HEK293T (cell line): ENCODE data around the gene PPP2R1B.

Source experiments
- BHLHE40 ChIP-seq: fragments of 450-650 bp; IDR thresholded peaks from 2 replicates; pipeline ENCODE4 v1.6.1; 2016; ENCODE audit warnings: mild to moderate bottlenecking, moderate library complexity, borderline replicate concordance
- CTBP1 ChIP-seq: fragments of 450-650 bp; IDR thresholded peaks from 2 replicates; pipeline ENCODE4 v1.6.1; 2016; ENCODE audit warnings: borderline replicate concordance
- ELF4 ChIP-seq: fragments of 450-650 bp; IDR thresholded peaks from 2 replicates; pipeline ENCODE4 v1.6.1; 2017; ENCODE audit warnings: antibody characterized with exemption
- FOXA1 ChIP-seq: fragments of 450-650 bp; IDR thresholded peaks from 2 replicates; pipeline ENCODE4 v1.6.1; 2016; ENCODE audit warnings: mild to moderate bottlenecking
- FOXK2 ChIP-seq: fragments of 450-650 bp; IDR thresholded peaks from 2 replicates; pipeline ENCODE4 v1.6.1; 2016; ENCODE audit warnings: mild to moderate bottlenecking
- HDGF ChIP-seq: fragments of 450-650 bp; IDR thresholded peaks from 2 replicates; pipeline ENCODE4 v1.6.1; 2017; ENCODE audit warnings: antibody characterized with exemption, borderline replicate concordance
- L3MBTL2 ChIP-seq: fragments of 450-650 bp; conservative IDR thresholded peaks from 2 replicates; pipeline ENCODE4 v1.6.1; 2016; ENCODE audit warnings: mild to moderate bottlenecking
- LEF1 ChIP-seq: fragments of 450-650 bp; IDR thresholded peaks from 2 replicates; pipeline ENCODE4 v1.6.1; 2017; ENCODE audit warnings: mild to moderate bottlenecking, borderline replicate concordance
- NFRKB ChIP-seq: fragments of 450-650 bp; IDR thresholded peaks from 2 replicates; pipeline ENCODE4 v1.6.1; 2016; ENCODE audit warnings: mild to moderate bottlenecking, moderate library complexity
- SP1 ChIP-seq: fragments of 450-650 bp; IDR thresholded peaks from 2 replicates; pipeline ENCODE4 v1.6.1; 2017
- SUZ12 ChIP-seq: fragments of 450-650 bp; IDR thresholded peaks from 2 replicates; pipeline ENCODE4 v1.6.1; 2016; ENCODE audit warnings: mild to moderate bottlenecking
- TARDBP ChIP-seq: fragments of 450-650 bp; IDR thresholded peaks from 2 replicates; pipeline ENCODE4 v1.6.1; 2016
- TF ChIP-seq, protein P1 (sequence below): fragments of 450-650 bp; IDR thresholded peaks from 2 replicates; pipeline ENCODE4 v1.6.1; 2016

DNA sequence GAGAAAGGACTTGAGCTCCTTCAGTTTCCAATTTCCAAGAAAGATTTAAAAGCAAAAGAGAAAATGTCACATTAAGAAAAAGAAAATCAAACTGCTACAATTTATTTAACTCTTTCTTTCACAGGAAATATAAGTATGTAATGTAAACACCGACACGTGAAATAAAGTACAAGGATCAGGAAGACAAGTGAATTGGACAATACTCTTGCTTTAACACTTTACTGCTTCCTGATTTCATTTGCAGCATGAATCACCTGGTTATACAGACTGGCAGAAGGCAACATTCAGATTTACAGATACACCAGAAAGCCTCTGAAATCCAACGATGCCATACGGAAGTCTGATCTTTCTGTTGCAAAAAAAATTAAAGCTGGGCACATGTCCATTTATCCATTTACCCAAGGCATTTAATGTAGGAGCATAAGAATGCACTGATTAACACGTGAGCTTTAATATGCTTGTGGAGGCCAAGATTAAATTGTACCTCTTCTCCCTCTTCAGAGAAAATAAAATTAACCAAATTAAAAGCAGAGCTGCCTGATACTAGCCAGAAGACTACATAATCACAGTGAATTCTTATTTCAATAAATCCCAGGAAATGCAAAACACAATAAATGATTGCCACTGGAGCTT is 16.0 kb upstream of the PPP2R1B start:
- TF ChIP-seq SP1 (no peak), BHLHE40 (no peak), FOXK2 (no peak), HDGF (no peak), TARDBP (no peak), SUZ12 (no peak), FOXA1 (no peak), CTBP1 (no peak), NFRKB (no peak), L3MBTL2 (no peak), ELF4 (no peak), LEF1 (no peak)
- TF ChIP-seq, protein P1, sequence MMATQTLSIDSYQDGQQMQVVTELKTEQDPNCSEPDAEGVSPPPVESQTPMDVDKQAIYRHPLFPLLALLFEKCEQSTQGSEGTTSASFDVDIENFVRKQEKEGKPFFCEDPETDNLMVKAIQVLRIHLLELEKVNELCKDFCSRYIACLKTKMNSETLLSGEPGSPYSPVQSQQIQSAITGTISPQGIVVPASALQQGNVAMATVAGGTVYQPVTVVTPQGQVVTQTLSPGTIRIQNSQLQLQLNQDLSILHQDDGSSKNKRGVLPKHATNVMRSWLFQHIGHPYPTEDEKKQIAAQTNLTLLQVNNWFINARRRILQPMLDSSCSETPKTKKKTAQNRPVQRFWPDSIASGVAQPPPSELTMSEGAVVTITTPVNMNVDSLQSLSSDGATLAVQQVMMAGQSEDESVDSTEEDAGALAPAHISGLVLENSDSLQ: no peak
